Measurements from ENCODE around the gene KDM3A.
"Not testable (repeated sequence)": the region's sequence is repeated elsewhere in the genome, so short reads cannot be mapped to it uniquely, and the experiment has no call there.

KDM3A gene

DNA sequence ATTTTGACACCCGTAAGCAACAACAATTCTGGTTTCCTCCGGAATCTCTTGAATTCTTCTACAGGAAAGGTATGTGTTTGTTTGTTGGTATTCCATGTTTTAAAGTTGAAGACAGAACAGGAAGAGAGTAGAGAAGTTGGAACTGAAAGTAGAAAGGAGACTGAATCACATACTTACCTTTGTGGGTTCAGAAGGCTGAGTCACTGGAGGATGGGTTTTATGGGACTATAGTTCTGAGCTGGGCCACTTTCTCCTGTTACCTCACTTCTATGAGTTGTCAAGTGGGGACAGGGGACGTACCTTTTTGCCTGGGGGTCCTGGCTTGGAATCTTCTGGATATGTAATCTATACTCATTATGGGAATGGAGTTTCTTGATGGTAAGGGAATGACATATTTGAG, 40.9 kb downstream of the KDM3A start:
- DNase-seq (ENCODE audit: low read depth) = no peak

DNA sequence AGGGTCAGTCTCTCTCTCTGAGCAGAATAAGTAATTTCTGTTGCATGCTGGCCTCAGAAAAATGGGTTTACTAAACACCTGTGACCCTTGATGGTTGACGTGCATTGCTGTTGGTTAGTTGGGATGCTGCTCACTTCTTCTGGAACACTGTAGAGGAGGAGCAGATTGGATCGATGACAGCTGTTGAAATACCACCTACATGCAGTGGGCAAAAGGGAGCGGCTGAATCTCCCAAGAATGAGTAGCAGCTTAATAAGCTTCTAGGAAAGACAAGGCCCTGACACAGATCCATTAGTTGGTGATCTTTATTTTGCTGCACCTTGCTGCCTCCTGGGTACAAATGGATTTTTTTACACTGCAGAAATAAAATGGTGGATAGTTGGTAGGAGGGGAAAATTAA, 43.2 kb downstream of the KDM3A start:
- DNase-seq (ENCODE audit: low read depth) = no peak

DNA sequence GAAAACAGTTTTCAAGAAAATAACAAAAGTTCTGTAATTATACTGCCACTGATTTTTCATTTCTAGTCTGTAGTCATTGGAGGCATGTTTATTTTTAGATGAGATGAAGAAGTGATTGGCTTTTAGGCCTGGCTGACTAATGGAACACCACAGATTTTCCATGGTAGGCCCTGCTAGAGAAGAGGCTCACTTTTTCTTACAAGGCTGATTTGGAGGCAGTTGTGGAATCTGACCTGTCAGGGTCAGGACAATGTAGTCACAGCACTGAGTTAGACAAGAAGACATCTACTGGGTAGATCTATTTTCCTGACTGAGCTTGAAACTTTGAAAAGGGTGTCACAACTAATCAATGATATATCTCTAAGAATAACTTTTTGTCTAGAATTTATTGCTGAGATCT, 43.9 kb downstream of the KDM3A start:
- no peak for DNase-seq (ENCODE audit: low read depth)

DNA sequence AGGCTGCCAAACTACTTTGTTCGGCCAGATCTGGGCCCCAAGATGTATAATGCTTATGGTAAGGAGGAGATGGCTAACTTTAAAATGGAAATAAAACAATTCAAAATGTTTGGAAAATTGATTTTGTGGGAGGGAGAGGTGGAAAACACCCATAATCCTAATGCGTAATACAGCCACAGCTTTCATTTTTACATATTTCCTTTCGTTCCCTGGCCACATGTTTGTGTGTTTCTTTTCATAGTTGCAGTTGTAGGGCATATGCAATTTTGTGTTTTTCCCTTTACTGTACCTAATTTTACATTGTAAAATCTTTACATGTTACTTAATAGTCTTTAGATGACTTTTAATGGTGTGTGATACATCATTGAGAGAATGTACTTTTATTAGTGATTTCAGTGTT, 44.6 kb downstream of the KDM3A start:
- no peak for DNase-seq (ENCODE audit: low read depth)

DNA sequence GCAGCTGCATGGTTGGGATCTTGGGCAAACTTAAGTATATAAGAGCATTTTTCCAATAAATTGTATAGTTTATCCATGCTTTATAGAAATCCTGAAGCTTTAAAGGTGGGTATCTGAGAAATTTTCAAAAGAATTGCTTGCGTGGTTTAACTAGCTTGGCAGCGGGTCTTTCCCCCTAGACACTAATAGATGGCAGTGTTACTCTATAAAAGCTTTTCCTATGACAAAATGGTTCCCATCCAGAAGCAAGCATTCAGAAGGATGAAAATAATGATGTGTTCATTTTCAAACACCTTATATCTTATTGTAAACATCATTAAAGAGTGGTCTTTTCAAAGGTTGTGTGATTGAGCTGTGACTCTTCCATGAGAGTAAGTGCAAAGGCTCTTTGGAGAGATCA, 45.9 kb downstream of the KDM3A start:
- no peak for DNase-seq (ENCODE audit: low read depth)

DNA sequence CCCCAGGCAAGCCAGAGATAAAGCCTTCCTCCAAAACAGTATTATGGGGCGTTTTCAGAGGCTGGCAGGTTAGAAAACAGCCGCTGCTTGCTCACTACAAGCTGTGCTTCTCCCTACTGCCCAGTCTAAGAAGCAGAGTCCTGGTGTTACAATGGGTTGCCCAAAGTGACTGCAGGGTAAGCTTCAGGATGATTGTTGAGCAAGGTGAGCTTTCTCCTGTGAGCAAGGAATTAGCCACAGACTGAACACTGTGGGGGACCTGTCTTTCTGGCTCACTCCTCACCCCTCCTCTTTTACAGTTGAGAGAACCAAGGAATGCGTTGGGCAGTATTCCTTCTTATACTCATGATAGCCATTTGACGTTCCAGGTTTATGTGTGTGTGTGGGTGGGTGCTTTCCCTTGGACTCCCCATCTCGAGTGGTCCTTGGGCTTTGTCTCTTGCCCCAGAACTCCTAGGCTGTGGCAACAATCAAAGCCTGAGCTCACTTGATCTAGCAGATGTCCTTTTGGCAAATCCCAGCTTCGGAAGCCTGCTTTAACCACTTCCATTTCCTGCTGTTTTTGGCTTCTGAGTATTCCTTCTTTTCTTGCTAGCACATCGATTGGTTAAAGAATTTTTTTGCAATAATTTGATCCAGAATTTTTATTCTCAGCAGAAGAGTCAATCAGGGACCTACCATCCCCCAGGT, 47.5 kb downstream of the KDM3A start:
- DNase-seq (ENCODE audit: low read depth) = no peak

DNA sequence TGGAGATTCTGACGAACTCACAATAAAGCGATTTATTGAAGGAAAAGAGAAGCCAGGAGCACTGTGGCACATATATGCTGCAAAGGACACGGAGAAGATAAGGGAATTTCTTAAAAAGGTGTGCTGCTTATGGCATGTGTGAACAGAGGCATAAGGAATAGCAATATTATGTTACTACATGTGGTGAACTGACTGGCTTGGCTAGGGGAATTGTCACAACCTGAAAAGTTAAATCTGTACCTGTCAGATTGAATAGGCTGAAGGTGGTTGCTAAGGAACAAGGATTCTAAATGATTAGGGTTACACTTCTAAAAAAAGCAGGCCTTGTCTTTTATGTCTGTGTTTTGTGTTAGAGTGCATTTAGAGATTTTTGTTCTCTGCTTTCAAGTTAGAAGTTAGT, 48.4 kb downstream of the KDM3A start:
- no peak for DNase-seq (ENCODE audit: low read depth)

DNA sequence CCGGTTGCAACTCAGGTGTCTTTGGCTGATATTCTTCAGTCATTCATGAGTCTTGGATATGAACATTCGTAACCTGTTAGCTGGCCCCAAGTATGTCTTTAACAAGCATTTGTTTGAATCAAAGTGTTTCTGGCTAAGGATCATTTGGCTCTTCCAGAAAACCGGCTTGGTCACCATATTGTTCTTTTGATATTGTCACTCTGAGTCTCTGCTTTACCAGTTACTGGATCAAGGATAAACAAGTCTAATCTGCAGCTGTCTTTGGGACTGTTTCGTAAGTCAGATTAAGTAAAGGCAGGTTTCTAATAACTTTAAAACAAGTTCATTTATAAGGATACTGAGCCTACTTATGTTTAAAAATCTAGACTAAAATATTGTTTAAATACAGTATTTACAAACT, 49.1 kb downstream of the KDM3A start:
- no peak for DNase-seq (ENCODE audit: low read depth)

DNA sequence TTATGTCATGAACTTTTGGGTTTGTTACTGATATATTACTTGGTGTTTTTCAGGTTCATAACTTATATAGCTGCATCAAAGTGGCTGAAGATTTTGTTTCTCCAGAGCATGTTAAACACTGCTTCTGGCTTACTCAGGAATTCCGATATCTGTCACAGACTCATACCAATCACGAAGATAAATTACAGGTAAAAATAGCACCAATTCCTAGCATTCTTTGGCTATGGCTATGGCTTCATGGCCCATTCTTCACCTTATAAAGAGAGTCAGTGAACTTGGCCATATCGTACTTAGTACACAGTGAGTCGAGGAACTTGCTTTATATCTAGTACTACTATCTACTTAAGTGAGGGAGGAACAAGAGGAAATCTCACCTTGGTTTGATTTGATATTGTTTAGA, 49.9 kb downstream of the KDM3A start:
- no peak for DNase-seq (ENCODE audit: low read depth)

DNA sequence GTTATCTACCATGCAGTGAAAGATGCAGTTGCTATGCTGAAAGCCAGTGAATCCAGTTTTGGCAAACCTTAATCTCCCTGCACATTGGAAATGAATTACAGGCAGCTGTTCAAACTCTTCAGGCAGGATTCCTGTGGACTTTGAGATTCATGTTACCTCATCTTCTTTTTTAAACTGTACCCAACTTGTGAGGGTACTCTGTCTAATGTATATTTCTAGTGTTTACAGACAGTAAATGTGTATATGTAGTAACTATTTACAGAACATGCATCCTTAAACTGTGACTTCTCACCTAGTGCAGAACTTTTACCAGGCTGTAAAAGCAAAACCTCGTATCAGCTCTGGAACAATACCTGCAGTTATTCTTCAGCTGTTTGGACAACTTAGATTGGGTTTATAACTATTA, 50.9 kb downstream of the KDM3A start:
- no peak for DNase-seq (ENCODE audit: low read depth)

DNA sequence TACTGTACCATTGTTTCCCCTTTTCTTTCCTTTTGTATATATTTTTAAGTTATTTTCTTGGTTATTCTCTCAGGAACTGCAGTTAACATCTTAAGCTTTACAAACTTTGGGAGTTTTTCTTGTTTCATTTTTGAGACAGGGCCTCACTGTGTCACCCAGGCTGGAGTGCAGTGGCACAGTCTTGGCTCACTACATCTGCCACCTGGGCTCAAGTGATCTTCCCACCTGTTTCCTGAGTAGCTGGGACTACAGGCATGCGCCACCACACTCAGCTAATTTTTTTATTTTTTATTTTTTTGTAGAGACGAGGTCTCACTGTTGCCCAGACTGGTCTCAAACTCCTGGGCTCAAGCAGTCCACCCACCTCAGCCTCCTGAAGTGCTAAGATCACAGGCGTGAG, 55.2 kb downstream of the KDM3A start:
- DNase-seq (ENCODE audit: low read depth) = not testable (repeated sequence)

DNA sequence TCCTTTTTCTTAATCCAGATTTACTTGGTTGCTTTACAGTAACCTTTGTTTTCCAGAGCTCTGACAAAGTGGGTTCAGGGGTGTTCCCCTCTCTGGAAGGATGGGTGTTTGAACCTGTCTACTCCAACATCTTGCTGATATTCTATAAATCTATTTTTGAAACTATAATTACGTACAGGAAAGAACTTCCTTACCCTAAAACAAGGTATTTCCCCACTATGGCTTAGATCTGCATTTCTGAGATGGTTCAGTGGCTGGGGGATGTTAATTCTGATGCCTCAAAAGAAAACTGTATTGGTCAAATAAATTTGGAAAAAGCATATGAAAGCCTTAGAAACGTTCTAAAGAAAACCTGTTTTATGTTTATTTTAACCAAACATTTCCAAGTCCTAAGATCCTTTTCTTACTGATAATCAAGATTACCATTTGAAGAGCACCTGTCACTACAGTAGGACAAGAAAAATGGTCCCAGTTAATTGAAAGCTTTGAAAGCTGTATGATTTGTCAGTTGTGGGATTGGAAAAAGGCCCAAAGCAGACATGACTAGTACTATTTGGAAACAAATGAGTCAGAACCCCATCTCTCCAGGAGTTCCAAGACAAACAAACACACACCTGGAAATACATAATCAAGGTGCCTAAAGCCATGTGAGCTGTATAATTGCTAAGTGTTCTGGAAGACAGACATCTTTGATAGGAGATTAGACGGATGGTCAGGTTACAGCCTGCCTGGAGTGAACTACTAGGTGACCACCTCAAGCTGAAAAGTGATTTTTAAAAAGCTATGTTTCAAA, 57.5 kb downstream of the KDM3A start:
- no peak for DNase-seq (ENCODE audit: low read depth)

DNA sequence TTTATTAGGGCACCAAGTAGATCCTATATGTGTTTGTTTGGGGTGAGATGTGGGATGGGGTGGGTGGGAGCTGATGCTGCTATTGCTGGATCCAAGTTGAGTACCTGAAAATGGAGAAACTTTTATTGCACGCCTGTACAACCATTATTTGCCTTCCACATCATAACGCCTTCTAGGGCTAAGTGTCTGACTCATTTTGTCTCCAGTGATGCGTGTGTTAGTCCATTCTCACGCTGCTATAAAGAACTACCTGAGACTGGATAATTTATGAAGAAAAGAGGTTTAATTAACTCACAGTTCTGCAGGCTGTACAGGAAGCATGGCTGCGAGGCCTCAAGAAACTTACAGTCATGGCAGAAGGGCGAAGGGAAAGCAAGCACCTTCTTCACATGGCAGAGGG, 58.2 kb downstream of the KDM3A start:
- no peak for DNase-seq (ENCODE audit: low read depth)

DNA sequence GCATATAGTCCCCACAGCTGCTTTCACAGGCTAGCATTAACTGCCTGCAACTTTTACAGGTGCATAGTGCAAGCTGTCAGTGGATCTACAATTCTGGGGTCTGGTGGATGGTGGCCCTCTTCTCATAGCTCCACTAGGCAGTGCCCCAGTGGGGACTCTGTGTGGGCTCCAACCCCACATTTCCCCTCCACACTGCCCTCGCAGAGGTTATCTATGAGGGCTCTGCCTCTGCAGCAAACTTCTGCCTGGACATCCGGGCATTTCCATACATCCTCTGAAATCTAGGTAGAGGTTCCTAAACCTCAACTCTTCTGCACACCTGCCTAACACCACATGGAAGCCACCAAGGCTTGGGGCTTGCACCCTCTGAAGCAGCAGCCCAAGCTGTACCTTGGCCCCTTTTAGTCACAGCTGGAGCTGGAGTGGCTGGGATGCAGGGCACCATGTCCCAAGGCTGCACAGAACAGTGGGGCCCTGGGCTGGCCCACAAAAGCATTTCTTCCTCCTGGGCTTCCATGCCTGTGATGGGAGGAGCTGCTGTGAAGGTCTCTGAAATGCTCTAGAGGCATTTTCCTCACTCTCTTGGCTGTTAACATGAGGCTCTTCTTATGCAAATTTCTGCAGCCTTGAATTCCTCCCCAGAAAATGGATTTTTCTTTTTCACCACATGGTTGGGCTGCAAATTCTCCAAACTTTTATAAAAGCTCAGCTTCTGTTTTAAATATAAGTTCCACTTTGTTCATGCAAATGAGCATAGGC, 59.3 kb downstream of the KDM3A start:
- DNase-seq (ENCODE audit: low read depth) = no peak

DNA sequence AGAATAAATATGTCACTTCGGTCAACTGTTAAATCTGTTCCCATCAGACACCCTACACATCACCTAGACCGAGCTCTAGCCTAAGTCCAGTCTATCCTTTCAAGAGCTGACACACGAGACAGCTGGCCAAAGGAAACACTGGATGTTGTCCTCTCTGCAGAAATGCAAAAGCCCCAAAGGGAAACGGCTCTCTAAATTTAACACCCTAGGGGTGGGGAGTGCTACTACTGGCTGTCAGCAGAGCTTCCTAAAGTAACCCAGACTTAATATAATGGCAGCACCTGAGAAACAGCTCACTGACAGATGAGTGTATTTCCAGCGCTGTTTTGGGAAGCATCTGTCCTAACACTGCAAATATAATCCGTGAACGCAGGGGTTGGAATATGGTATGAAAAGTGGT, 66.4 kb downstream of the KDM3A start:
- DNase-seq (ENCODE audit: low read depth) = no peak

DNA sequence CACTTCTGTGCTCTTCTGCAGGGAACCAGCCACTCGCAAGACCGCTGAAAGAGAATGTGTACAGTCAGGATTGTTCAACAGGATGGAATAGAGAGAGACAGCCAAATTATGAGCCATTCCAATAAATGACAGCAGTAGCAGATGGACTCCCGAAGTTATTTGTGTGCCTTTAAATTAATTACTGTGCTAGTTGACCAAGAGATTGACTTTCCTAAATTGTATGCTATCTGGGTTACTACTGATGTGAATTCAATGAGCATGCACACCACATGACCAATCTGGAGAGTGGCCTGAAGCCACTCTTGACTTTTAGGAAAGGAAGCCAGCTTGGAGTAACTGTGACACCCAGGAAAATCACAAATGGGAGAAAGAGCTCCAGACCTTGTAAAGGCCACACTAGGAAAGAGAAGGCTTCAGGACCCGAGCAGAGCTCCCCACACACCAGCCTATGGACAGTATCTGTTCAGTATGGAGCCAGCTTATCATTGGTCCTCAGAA, 69.3 kb downstream of the KDM3A start:
- DNase-seq (ENCODE audit: low read depth) = no peak

DNA sequence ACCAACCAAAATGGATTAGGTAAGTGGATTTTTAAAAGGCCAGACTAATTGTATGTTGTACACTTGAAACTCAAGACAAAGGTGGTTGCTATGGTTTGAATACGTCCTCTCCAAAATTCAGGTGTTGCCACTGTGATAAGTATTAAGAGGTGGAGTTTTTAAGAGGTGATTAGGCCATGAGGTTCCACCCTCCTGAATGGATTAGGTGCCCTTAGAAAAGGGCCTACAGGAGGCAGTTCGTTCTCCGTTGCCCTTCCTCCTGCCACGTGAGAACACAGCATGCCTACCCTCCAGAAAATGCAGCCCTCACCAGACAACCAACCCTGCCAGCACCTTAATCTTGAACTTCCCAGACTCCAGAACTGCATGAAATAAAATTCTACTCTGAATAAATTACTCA, 70.9 kb downstream of the KDM3A start:
- no peak for DNase-seq (ENCODE audit: low read depth)

DNA sequence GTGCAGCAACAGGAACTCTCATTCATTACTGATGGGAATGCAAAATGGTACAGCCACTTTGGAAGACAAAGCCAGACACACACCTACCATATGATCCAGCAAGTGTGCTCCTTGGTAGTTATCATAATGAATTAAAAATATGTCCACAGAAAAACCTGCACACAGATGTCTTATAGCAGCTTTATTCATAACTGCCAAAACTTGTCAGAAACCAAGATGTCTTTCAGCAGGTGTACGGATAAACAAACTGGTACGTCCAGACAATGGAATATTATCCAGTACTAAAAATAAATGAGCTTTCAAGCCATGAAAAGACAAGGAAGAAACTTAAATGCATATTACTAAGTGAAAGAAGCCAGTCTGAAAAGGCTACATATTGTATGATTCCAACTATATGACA, 71.7 kb downstream of the KDM3A start:
- DNase-seq (ENCODE audit: low read depth) = no peak

DNA sequence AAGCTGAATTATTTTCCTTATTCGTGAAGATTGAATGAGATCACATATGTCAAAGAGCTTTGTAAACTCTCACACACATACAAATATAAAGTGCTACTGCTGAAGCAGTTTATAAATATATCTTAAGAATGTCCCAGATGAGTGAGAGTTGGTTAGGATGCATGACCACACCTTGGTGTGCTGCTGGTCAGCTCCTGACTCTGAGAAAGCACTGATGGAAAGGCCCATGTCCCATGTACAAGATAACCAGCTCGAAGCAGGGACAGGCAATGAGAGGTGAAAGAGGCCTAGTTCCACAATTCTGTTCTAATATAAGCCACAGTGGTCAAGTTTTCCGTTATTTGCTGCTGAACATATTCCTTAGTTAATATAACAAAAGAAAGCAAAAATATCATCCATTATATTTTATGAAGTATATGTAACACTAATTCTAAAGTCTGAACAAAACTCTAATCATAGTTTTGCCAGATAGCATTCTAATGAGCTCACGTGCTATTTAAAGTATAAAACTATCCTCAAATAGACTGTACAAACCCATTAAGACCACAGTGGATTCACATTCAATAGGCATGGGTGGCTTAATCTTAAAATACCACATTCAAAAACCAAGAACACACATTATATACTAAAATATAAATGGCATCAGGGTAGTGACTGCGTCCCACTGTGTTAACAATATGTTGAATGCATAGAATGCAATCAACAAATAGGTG, 72.9 kb downstream of the KDM3A start:
- no peak for DNase-seq (ENCODE audit: low read depth)

DNA sequence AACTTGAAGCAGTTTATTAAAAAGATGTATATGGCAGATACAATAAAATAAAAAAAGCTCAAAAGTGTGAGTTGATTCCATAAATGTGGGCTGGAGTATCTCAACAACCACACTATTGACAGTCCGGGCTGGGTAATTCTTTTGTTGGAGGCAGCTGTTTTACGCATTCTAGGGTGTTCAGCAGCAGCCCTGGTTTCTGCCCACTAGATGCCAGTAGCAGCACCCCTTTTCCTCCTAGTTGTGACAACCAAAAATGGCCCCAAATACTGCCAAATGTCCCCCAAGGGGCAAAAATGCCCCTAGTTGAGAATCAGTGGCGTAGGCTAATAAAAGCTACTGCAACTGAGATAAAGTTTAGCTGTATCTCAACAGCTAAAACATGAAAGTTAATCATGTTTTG, 77.3 kb downstream of the KDM3A start:
- DNase-seq (ENCODE audit: low read depth) = no peak

DNA sequence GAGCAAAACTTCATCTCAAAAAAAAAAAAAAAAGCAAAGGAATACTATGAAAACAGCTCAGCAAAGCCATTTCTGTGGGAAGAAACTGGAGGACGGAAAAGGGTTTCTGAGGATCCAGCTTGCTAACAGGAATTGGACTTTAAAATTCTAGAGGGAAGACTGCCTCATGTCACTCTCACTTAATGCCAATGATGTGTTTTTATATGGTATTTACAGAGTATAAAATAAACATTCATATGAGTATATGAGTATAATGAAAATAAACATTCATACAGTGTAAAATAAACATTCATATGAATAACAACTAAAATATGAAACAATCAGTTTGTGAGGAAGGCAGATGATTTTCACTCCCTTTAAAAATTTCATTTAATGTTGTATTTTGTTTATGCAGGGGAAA, 78.2 kb downstream of the KDM3A start:
- no peak for DNase-seq (ENCODE audit: low read depth)

DNA sequence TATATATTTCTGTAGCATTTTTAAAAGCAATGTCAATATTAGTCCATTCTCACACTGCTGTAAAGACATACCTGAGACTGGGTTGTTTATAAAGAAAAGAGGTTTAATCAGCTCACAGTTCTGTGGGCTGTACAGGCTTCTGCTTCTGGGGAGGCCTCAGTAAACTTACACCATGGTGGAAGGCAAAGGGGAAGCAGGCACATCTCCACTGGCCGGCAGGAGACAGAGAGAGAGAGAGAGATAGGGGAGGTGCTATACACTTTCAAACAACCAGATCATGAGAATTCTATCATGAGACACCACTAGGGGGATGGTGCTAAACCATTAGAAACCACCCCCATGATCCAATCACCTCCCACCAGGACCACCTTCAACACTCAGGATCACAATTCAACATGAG, 79.0 kb downstream of the KDM3A start:
- no peak for DNase-seq (ENCODE audit: low read depth)

Measured in T-helper 22 cell (primary cell).